Progenitor cell of endocrine pancreas (in vitro differentiated cells): Measurements from ENCODE around the gene CHAC1. TPM values are rescaled to one million over a fixed set of nuclear protein-coding genes. Genes with fewer than 3 reads are reported as not detected.

ENCODE experiments used
- DNase-seq: peaks from one replicate; pipeline ENCODE4 v3.0.0; 2021; ENCODE audit warnings: low spot score; ENCODE audit not compliant: unreplicated experiment
- H3K27ac Mint-ChIP-seq: 2 replicates; pipeline ENCODE4 v1.8.0; 2021; ENCODE audit warnings: mild to moderate bottlenecking, moderate library complexity, mixed read lengths
- H3K27me3 Mint-ChIP-seq: 2 replicates; pipeline ENCODE4 v1.8.0; 2021; ENCODE audit warnings: mixed read lengths
- H3K36me3 Mint-ChIP-seq: 2 replicates; pipeline ENCODE4 v1.8.0; 2022; ENCODE audit warnings: mixed read lengths; ENCODE audit not compliant: insufficient read depth
- H3K4me1 Mint-ChIP-seq: 2 replicates; pipeline ENCODE4 v1.8.0; 2021; ENCODE audit warnings: low read depth, mixed read lengths
- H3K4me3 Mint-ChIP-seq: 2 replicates; pipeline ENCODE4 v1.8.0; 2021; ENCODE audit warnings: low read depth, mild to moderate bottlenecking, moderate library complexity, mixed read lengths
- H3K9me3 Mint-ChIP-seq: 2 replicates; pipeline ENCODE4 v1.8.0; 2021; ENCODE audit warnings: low read depth, mixed read lengths
- CTCF ChIP-seq: fragments of 200-600 bp; sonication (generic); IDR thresholded peaks from one replicate; pipeline ENCODE4 v1.5.0; 2021; ENCODE audit warnings: antibody characterized with exemption, mild to moderate bottlenecking; ENCODE audit not compliant: unreplicated experiment
- total RNA-seq: library from RNA; stranded (reverse); gene quantifications from 2 replicates; pipeline ENCODE4 v1.2.1, GENCODE V29; 2021

The CHAC1 gene
- total RNA-seq, 1 donor from 2014 or later = 14.4 TPM

GRCh38 chr15:40964634-40965033 is 11.4 kb downstream of the CHAC1 start:
- no peak overlapping the region for H3K27ac Mint-ChIP-seq

DNA sequence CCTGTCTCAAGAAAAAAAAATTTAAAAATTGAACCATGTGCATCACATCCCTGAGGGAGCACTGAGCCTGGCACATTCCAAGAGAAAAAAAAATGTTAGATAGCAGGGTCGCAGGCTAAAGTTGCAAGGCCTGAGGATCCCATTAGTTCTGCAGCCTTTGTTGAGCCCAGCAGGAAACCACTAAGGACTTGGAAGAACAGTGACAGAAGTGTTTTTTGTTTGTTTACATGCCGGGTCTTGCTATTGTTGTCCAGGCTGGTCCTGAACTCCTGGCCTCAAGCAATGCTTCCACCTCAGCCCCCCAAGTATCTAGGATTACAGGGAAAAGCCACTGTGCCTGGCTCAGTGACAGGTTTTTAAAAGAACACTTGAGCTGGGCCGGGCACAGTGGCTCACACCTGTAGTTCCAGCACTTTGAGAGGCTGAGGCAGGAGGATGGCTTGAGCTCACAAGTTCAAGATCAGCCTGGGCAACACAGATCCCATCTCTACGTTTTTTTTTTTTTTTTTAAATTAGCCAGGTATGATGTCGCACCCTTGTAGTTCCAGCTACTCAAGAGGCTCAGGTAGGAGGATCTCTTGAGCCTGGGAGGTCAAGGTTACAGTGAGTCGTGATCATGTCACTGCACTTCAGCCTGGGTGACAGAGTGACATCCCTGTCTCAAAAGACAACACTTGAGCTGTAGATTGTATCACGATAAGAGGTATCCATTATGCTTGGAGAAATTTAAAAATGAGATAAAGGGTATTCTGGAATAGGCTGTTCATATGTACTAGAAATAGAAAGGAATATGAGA is 15.2 kb downstream of the CHAC1 start:
- no peak for TF ChIP-seq CTCF
- H3K4me3 Mint-ChIP-seq = no peak overlapping the region
- no peak overlapping the region for H3K27ac Mint-ChIP-seq
- DNase-seq = no peak
- no peaks in the 10 kb centered on the region for H3K36me3 Mint-ChIP-seq
- H3K4me1 Mint-ChIP-seq = peaks cover 17% of the 10 kb centered on the region
- no peaks in the 10 kb centered on the region for H3K9me3 Mint-ChIP-seq
- H3K27me3 Mint-ChIP-seq = no peaks in the 10 kb centered on the region

More at GRCh38 chr15:40964634-40965033, 11.4 kb downstream of the CHAC1 start:
- peaks cover 22% of the 10 kb centered on the region for H3K4me1 Mint-ChIP-seq
- peaks cover 9% of the 10 kb centered on the region for H3K9me3 Mint-ChIP-seq
- no peak overlapping the region for H3K4me3 Mint-ChIP-seq
- H3K27me3 Mint-ChIP-seq = peaks cover 13% of the 10 kb centered on the region
- no peak for TF ChIP-seq CTCF
- H3K36me3 Mint-ChIP-seq = peaks cover 3% of the 10 kb centered on the region
- DNase-seq = no peak

- H3K27me3 Mint-ChIP-seq = no peaks in the 10 kb centered on the region
- H3K27ac Mint-ChIP-seq = no peak overlapping the region
- DNase-seq = no peak
- no peak overlapping the region for H3K4me3 Mint-ChIP-seq
- H3K36me3 Mint-ChIP-seq = no peaks in the 10 kb centered on the region
- no peak for TF ChIP-seq CTCF
- no peaks in the 10 kb centered on the region for H3K9me3 Mint-ChIP-seq
- peaks cover 17% of the 10 kb centered on the region for H3K4me1 Mint-ChIP-seq
These were observed 16.1 kb downstream of the CHAC1 start for GRCh38 chr15:40969363-40969762.

DNA sequence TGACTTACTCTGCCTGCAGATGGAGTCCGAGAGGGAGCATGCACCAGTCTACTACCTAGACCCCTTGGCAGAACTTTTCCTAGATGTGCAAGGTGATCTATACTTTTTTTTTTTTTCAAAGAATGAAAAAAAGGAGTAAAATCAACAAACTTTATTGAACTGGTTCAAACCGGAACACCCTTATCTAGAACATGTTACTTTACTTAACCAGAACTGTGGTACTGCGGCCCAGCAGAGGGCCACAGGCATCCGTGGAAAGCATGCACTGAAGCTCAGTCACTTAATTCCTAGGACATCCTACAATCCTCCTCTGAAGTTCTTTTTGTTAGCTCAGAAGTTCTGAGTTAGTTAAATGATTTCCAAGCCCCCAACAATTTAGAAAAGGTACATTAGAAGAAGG is 21.6 kb downstream of the CHAC1 start:
- H3K36me3 Mint-ChIP-seq = peaks cover 9% of the 10 kb centered on the region

DNA sequence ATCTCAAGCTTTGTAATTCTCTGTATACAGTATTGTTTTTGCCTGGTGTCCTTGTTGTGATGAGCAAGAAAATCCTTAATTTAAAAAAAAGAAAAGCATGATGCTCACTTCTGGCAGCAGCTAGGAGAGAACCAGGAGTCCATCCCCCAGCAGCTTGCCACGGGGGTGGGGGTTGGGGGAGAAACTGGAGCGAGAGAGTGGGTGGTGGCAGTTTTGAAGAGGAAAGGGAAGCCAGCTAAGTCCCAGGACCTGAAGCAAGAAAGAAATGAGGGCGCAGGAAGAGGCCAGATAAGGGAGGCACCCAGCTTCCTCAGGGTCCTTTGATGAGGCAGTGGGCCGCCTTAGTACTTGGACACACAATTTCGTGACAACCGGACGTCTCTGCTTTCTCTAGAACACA is 23.5 kb downstream of the CHAC1 start:
- no peaks in the 10 kb centered on the region for H3K27me3 Mint-ChIP-seq
- H3K4me1 Mint-ChIP-seq = peaks cover 1% of the 10 kb centered on the region
- no peak for DNase-seq
- H3K36me3 Mint-ChIP-seq = peaks cover 24% of the 10 kb centered on the region
- TF ChIP-seq CTCF = no peak
- H3K27ac Mint-ChIP-seq = no peak overlapping the region
- H3K4me3 Mint-ChIP-seq = no peak overlapping the region
- H3K9me3 Mint-ChIP-seq = no peaks in the 10 kb centered on the region

More for the DNA sequence above, 21.6 kb downstream of the CHAC1 start:
- Mint-ChIP-seq H3K27me3 (no peaks in the 10 kb centered on the region), H3K9me3 (no peaks in the 10 kb centered on the region), H3K27ac (no peak overlapping the region), H3K4me1 (peaks cover 1% of the 10 kb centered on the region), H3K4me3 (no peak overlapping the region)
- DNase-seq = no peak
- no peak for TF ChIP-seq CTCF
